ENCODE measurements around the gene E2F8.

DNA sequence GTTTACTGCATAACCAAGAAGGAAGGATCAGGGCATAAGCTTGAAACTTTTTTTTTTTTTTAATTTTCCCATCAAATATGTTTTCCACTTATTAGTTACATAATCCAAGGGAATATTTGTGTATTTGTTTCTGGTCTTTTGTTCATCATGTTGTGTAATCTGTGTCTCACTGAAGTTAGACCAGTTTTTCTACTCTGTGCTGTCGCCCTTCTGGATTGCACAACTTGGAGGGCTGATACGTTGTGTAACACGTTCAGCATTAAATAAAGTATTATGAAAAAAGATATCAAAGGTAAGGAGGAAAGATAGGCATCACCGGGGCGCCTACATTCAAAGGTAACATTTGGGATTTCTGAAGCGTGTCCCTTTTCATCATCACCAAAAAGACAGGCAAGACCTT is 3.3 kb upstream of the E2F8 start:
- no peak for TF ChIP-seq ZNF248 (tag by site-specific recombination; IDR thresholded peaks at IDR 0.05)
- TF ChIP-seq CTCF (tag by site-specific recombination; IDR thresholded peaks at IDR 0.05): no peak
- no peak for TF ChIP-seq ZNF423 (tag by site-specific recombination; IDR thresholded peaks at IDR 0.05)
- TF ChIP-seq, protein P1, sequence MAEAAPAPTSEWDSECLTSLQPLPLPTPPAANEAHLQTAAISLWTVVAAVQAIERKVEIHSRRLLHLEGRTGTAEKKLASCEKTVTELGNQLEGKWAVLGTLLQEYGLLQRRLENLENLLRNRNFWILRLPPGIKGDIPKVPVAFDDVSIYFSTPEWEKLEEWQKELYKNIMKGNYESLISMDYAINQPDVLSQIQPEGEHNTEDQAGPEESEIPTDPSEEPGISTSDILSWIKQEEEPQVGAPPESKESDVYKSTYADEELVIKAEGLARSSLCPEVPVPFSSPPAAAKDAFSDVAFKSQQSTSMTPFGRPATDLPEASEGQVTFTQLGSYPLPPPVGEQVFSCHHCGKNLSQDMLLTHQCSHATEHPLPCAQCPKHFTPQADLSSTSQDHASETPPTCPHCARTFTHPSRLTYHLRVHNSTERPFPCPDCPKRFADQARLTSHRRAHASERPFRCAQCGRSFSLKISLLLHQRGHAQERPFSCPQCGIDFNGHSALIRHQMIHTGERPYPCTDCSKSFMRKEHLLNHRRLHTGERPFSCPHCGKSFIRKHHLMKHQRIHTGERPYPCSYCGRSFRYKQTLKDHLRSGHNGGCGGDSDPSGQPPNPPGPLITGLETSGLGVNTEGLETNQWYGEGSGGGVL (tag by site-specific recombination; IDR thresholded peaks at IDR 0.05): no peak
- no peak for TF ChIP-seq ZIC2 (tag by site-specific recombination; IDR thresholded peaks at IDR 0.05)
- TF ChIP-seq ZNF624 (tag by site-specific recombination; IDR thresholded peaks at IDR 0.05): no peak
- TF ChIP-seq ZNF302 (tag by site-specific recombination; IDR thresholded peaks at IDR 0.05; ENCODE audit: low read depth): no peak
- no peak for TF ChIP-seq ZNF518A (tag by site-specific recombination; conservative IDR thresholded peaks at IDR 0.05; ENCODE audit: low read depth)
- no peak for TF ChIP-seq KLF16 (tag by site-specific recombination; IDR thresholded peaks at IDR 0.05)
- no peak for TF ChIP-seq ZNF501 (tag by site-specific recombination; IDR thresholded peaks at IDR 0.05)
- no peak for TF ChIP-seq ZNF133 (tag by site-specific recombination; IDR thresholded peaks at IDR 0.05)
- TF ChIP-seq ZNF114 (tag by site-specific recombination; IDR thresholded peaks at IDR 0.05): no peak
